Esophagus muscularis mucosa (tissue), 3 donors: Measurements from ENCODE around the gene UPK3B.
"Not testable (repeated sequence)": the region's sequence is repeated elsewhere in the genome, so short reads cannot be mapped to it uniquely, and the experiment has no call there.

Experiments
- POLR2A ChIP-seq: fragments of 450-650 bp; IDR thresholded peaks from one replicate; pipeline ENCODE4 v1.6.1; 2017; ENCODE audit warnings: antibody characterized with exemption, moderate library complexity, mild to moderate bottlenecking, low read depth
- TF ChIP-seq, protein P1 (sequence below), 3 experiments: fragments of 200-600 bp in 2 of 3; fragments of 450-650 bp in 1 of 3; sonication (generic) in 2 of 3; IDR thresholded peaks; one replicate each; pipeline ENCODE4 v1.5.1; 2017 to 2019; ENCODE audit warnings: antibody characterized with exemption in 3 of 3, mild to moderate bottlenecking in 2 of 3, moderate library complexity in 1 of 3

DNA sequence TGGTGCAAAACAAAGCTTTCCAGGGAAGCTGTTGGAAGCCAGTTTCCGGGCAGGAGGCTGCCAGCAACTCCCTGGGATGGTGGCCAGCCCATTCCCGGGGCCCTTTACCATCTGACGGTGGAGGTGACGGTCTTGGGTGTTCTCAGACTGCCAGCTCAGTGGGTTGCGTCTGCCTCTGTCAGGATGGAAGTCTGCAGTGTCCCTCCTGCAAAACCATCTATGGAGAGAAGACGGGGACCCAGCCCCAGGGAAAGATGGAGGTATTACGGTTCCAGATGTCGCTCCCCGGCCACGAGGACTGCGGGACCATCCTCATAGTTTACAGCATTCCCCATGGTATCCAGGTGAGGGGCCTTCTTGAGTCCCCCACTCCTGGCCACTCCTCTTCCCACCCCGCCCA is 7.1 kb upstream of the UPK3B start:
- TF ChIP-seq, protein P1, sequence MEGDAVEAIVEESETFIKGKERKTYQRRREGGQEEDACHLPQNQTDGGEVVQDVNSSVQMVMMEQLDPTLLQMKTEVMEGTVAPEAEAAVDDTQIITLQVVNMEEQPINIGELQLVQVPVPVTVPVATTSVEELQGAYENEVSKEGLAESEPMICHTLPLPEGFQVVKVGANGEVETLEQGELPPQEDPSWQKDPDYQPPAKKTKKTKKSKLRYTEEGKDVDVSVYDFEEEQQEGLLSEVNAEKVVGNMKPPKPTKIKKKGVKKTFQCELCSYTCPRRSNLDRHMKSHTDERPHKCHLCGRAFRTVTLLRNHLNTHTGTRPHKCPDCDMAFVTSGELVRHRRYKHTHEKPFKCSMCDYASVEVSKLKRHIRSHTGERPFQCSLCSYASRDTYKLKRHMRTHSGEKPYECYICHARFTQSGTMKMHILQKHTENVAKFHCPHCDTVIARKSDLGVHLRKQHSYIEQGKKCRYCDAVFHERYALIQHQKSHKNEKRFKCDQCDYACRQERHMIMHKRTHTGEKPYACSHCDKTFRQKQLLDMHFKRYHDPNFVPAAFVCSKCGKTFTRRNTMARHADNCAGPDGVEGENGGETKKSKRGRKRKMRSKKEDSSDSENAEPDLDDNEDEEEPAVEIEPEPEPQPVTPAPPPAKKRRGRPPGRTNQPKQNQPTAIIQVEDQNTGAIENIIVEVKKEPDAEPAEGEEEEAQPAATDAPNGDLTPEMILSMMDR (IDR thresholded peaks at IDR 0.05): not testable (repeated sequence)
- not testable (repeated sequence) for TF ChIP-seq POLR2A
